HUDEP-2 (cell line): ENCODE measurements around the gene SRRT.
A peak's percentile ranks its signal among the peaks of the same experiment; 100 is the strongest.
"Not testable (repeated sequence)": the region's sequence is repeated elsewhere in the genome, so short reads cannot be mapped to it uniquely, and the experiment has no call there.

ENCODE experiments used
- DNase-seq, 76 experiments: peaks; one replicate each; lab custom pipeline; 2025; ENCODE audit not compliant: unreplicated experiment in 76 of 76; lab: John Stamatoyannopoulos, UW

The SRRT gene

GRCh38 chr7:100923616-100924015, 48.7 kb downstream of the SRRT start:
- DNase-seq: not testable (repeated sequence)

- DNase-seq: no peak
Observed at GRCh38 chr7:100929808-100930174, 54.9 kb downstream of the SRRT start.

- peak in 1 of 76 experiments; percentile 3 for DNase-seq
Observed at GRCh38 chr7:100933734-100934133, 58.8 kb downstream of the SRRT start.

GRCh38 chr7:100935381-100935780, 60.5 kb downstream of the SRRT start:
- not testable (repeated sequence) for DNase-seq

GRCh38 chr7:100936167-100936566, 61.3 kb downstream of the SRRT start:
- DNase-seq: not testable (repeated sequence)
